Psoas muscle (tissue), 8 donors: Measurements from ENCODE around the gene SLCO2A1. TPM values are rescaled to one million over a fixed set of nuclear protein-coding genes. Genes with fewer than 3 reads are reported as not detected.

Experiments
- ATAC-seq, 4 donors: fragments of 200-7000 bp; cut with Tn5 transposase; one replicate each; pipeline ENCODE4 v1.9.1; 2020; ENCODE audit warnings: moderate library complexity in 3 of 4, mild to moderate bottlenecking in 2 of 4
- DNase-seq, 2 donors: peaks; one replicate each; pipeline ENCODE4 v3.0.0-alpha.2; 2020
- H3K27ac ChIP-seq: fragments of 200-600 bp; one replicate; pipeline ENCODE4 v1.8.0; 2022
- H3K27me3 ChIP-seq, 3 donors: fragments of 200-600 bp in 1 of 3; one replicate each; pipeline versions ENCODE4 v1.6.1 to v1.8.0; 2013 to 2022; ENCODE audit warnings: low read length in 2 of 3, mild to moderate bottlenecking in 2 of 3, moderate library complexity in 1 of 3; ENCODE audit not compliant: insufficient read depth in 3 of 3
- H3K36me3 ChIP-seq, 2 donors: fragments of 200-600 bp in 1 of 2; one replicate each; pipeline versions ENCODE4 v1.6.1 to v1.8.0; 2013 to 2022; ENCODE audit warnings: low read depth in 1 of 2, mild to moderate bottlenecking in 1 of 2, moderate library complexity in 1 of 2; ENCODE audit not compliant: insufficient read depth in 1 of 2
- H3K4me1 ChIP-seq: fragments of 200-600 bp; one replicate; pipeline ENCODE4 v1.8.0; 2022
- H3K4me3 ChIP-seq: fragments of 200-600 bp; one replicate; pipeline ENCODE4 v1.8.0; 2022; ENCODE audit warnings: mild to moderate bottlenecking
- H3K9me3 ChIP-seq: fragments of 200-600 bp; one replicate; pipeline ENCODE4 v1.8.0; 2022
- WGBS, 3 donors: extraction: QIAGEN DNeasy Blood & Tissue Kit; methylation state at CpG; one replicate each; pipeline versions ENCODE4 v1.1.6 to v1.1.7; 2013; 5-methylcytosine and 5-hydroxymethylcytosine counted together
- intact Hi-C, 2 donors: fragments of 100-400 bp; cut with DNase I; formaldehyde crosslinking; loops; one replicate each; pipeline versions ENCODE4 v1.11.0 to v1.14.2; 2022
- polyA plus RNA-seq, 3 donors: library from polyadenylated mRNA; stranded (reverse); fragments of 200-250 nt; gene quantifications; one replicate each; pipeline ENCODE4 v1.2.3, GENCODE V29; 2013
- total RNA-seq, 4 donors: library from RNA; stranded (reverse); fragmentation: NEBNext Ultra II Directional in 2 of 4; extraction: Animal tissue kit (Norgen Biotek cat#: 25700) in 2 of 4; gene quantifications; one replicate each; pipeline versions ENCODE4 v1.2.1 to v1.2.4, GENCODE V29; 2021 to 2023
- TF ChIP-seq, protein P1 (sequence below): fragments of 200-600 bp; IDR thresholded peaks from one replicate; pipeline ENCODE4 v1.8.0; 2022; ENCODE audit warnings: antibody characterized with exemption
- donor health status: healthy with polysubstance abuse.
- donor health status: DM: no; HTN: no; CAD: no; lungs with moderate emphysema.
- donor health status: Bipolar disorder and iron deficiency.
- donor health status: healthy.
- donor health status: DM: yes; HTN: yes; CAD: no.
- donor health status: DM: no; HTN: no; CAD: no.
- donor health status: DM: no; HTN: no; CAD: no.
- donor health status: DM: yes; HTN: yes; CAD: no.

The SLCO2A1 gene
- total and polyA plus RNA-seq, 7 donors: 0.72 to 5.2 (median 3.7) TPM

DNA sequence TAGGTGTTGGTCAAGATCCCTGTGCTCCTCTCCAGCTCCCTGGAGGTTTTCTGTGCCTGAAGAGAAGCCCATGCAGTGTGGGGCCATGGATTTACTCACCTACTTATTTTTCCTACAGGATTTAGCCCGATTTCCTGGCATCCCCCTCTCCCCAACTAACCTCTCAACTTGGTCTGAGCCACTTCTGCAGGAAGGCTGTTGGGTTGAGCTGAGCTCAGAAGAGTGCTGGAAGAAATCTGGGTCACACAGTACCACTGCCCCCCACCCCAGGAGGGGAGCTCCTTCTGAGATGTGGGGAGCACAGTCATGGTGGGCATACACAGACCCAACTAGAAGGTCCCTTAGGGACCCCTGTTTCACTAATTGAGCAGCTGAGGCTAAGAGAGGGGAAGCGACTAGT is 34.4 kb upstream of the SLCO2A1 start:
- no peaks in the 10 kb centered on the region for H3K9me3 ChIP-seq
- DNase-seq (no peak), ATAC-seq (no peak)
- H3K27me3 ChIP-seq: no peaks in the 10 kb centered on the region
- 82 to 88% (median 83%) methylated on average over 2 of the region's 2 CpGs for WGBS, 3 donors
- no peak overlapping the region for H3K4me3 ChIP-seq
- no peaks in the 10 kb centered on the region for H3K36me3 ChIP-seq
- peaks cover 4% of the 10 kb centered on the region for H3K4me1 ChIP-seq
- no peak overlapping the region for H3K27ac ChIP-seq
- TF ChIP-seq, protein P1, sequence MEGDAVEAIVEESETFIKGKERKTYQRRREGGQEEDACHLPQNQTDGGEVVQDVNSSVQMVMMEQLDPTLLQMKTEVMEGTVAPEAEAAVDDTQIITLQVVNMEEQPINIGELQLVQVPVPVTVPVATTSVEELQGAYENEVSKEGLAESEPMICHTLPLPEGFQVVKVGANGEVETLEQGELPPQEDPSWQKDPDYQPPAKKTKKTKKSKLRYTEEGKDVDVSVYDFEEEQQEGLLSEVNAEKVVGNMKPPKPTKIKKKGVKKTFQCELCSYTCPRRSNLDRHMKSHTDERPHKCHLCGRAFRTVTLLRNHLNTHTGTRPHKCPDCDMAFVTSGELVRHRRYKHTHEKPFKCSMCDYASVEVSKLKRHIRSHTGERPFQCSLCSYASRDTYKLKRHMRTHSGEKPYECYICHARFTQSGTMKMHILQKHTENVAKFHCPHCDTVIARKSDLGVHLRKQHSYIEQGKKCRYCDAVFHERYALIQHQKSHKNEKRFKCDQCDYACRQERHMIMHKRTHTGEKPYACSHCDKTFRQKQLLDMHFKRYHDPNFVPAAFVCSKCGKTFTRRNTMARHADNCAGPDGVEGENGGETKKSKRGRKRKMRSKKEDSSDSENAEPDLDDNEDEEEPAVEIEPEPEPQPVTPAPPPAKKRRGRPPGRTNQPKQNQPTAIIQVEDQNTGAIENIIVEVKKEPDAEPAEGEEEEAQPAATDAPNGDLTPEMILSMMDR: no peak
- intact Hi-C loops: no loop called here

DNA sequence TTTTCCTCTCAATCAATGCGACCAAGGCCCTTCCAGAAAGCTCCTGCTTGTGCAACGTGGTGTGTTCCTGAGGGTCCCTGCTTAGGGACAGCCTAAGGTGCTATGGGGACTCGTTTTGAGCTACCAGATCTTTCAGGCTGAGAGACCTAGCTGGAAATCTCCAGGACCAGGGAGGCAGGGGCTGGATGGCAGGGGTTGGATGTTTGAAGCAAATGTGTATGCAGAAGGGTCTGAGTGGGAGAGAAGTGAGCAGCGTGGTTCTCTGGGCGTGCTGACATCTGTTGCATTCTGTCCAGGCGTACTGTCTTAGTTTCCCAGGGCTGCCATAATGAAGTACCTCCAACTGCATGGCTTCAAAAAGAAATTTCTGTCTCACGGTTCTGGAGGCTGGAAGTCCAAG is 31.7 kb upstream of the SLCO2A1 start:
- intact Hi-C loops: no loop called here
- no peaks in the 10 kb centered on the region for H3K27me3 ChIP-seq
- H3K27ac ChIP-seq: no peak overlapping the region
- peaks cover 4% of the 10 kb centered on the region for H3K4me1 ChIP-seq
- H3K4me3 ChIP-seq: no peak overlapping the region
- 81 to 91% (median 84%) methylated on average over 7 of the region's 7 CpGs for WGBS, 3 donors
- TF ChIP-seq, protein P1: no peak
- no peak for DNase-seq
- H3K36me3 ChIP-seq: no peaks in the 10 kb centered on the region
- no peak for ATAC-seq
- H3K9me3 ChIP-seq: no peaks in the 10 kb centered on the region

DNA sequence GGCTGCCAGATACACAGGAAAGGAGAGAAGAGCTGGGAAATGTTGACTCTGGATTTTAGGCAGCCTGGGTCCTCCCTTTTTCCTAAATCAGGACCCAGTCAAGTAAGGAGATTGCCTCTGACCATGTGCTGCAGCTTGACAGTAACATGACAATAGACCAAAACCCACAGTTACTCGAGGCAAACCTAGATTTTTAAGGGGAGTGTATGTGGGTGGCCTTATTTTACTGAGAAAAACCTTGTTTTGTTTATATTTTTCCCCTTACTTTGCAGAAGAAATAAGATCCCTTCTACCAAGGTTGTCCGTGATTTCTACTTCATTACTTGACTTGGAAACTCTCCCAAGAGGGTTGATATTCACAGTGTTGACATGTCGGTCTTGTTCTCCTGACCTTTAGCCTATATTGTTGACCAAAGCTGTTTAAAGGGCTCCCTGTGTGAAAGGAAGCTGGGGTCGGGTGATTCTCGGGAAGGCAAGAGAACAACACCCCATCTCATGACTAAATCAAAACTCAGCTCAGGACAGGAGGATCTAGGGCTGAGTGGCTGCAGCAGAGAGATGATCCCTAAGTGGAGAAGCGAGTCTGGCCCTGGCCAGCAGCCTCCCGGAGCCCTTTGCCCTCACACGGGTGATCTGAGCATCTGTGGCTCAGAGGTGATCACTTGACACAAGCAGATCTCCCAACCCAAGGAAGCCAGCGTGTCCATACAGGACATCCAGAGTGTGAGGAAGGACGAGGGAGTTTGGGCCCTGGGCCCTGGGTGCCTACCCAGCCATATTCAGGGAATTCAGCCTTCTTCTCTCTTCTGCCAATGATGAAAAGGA is 31.0 kb upstream of the SLCO2A1 start:
- no peaks in the 10 kb centered on the region for H3K36me3 ChIP-seq
- H3K4me3 ChIP-seq: no peak overlapping the region
- no peak for ATAC-seq
- peaks cover 4% of the 10 kb centered on the region for H3K4me1 ChIP-seq
- no peak overlapping the region for H3K27ac ChIP-seq
- TF ChIP-seq, protein P1: no peak
- no peak for DNase-seq
- no peaks in the 10 kb centered on the region for H3K27me3 ChIP-seq
- intact Hi-C loops: no loop called here
- H3K9me3 ChIP-seq: no peaks in the 10 kb centered on the region
- whole genome bisulfite sequencing, 3 donors: 48 to 59% (median 57%) methylated on average over 10 of the region's 10 CpGs

DNA sequence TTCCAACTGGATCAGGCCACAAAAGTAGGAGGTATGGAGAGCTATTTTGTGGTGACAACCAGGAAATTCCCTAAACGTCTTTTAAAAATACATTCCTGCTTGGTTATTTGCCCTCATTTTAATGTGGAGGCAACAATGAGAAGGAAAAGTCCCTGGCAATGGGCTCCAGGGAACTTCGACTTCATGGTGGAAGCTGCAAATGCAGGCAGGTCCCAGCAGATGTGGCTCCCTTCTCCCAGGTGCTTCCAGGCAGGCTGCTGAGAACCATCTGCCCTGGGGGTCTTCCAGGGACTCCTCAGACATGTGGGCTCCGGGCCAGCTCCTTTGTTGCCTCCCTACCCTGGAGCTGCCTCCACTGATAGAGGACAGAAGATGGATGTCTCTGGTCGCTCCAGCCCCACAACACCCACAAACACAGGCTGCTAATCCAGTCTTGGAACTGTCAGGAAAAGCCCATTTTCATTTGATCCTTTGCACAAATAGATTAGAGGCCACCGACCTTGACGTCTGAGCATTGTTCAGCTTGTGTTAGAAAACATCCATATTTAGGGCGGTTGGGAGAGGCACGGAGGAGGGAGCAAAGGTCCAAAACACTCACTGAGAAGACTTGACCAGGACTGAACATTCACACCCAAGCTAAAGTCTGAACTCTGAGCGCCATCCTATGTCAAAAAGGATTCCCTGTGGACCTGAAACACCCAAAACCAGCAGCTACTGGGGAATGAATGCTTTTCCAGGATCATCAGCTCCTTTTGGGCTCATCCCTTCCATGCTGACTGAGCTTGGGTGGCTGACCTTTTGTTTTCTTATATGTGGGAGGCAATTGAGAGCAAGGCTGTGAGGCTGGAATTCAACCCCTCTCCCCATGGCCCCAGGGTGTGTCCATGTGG is 30.2 kb upstream of the SLCO2A1 start:
- no peak overlapping the region for H3K4me3 ChIP-seq
- no peak for DNase-seq
- intact Hi-C loops: no loop called here
- no peaks in the 10 kb centered on the region for H3K27me3 ChIP-seq
- 63 to 70% (median 63%) methylated on average over 9 of the region's 9 CpGs for WGBS, 3 donors
- H3K27ac ChIP-seq: no peak overlapping the region
- ATAC-seq: no peak
- H3K9me3 ChIP-seq: no peaks in the 10 kb centered on the region
- H3K36me3 ChIP-seq: no peaks in the 10 kb centered on the region
- H3K4me1 ChIP-seq: peaks cover 4% of the 10 kb centered on the region
- TF ChIP-seq, protein P1: no peak
